GM12892 (cell line): ENCODE data around the gene ADGRE2.

Source experiments
- POLR2A ChIP-seq: IDR thresholded peaks from 2 replicates; pipeline ENCODE4 v1.6.1; 2011; ENCODE audit warnings: low read depth, low read length, control low read depth
- TAF1 ChIP-seq: IDR thresholded peaks from 2 replicates; pipeline ENCODE4 v1.6.1; 2011; ENCODE audit warnings: low read depth, mild to moderate bottlenecking, control low read depth, low read length, borderline replicate concordance

- no peak for TF ChIP-seq TAF1
- TF ChIP-seq POLR2A, result no peak
These were observed 14.0 kb downstream of the ADGRE2 start for GRCh38 chr19:14764401-14764800.
